ENCODE measurements around the gene SLC25A36. TPM values are rescaled to one million over a fixed set of nuclear protein-coding genes. Genes with fewer than 3 reads are reported as not detected.

The SLC25A36 gene
- total and polyA plus RNA-seq, 2 donors (not counting 1 experiment from before 2014, with no cell fraction given): 29.3 to 76.0 TPM

GRCh38 chr3:140955645-140956044 is 14.0 kb downstream of the SLC25A36 start:
- Histone ChIP-seq H3K36me3 (replicated peaks in 1 of 2; ENCODE audit: control extremely low read depth in 1 of 2, control insufficient read depth in 1 of 2, extremely low read depth in 1 of 2, insufficient read depth in 2 of 2, low read length in 1 of 2) (peaks cover 2 to 23% of the 10 kb centered on the region in 2 experiments), H3K27me3 (replicated peaks in 1 of 4; ENCODE audit: control extremely low read depth in 1 of 4, control insufficient read depth in 3 of 4, insufficient read depth in 4 of 4, low read length in 3 of 4) (no peaks in the 10 kb centered on the region), H3K4me2 (replicated peaks; ENCODE audit: low read depth, low read length, poor library complexity, severe bottlenecking) (no peak overlapping the region), H3K4me3 (ENCODE audit: control extremely low read depth in 1 of 5, extremely low read depth in 1 of 5, insufficient read depth in 1 of 5, low read depth in 2 of 5, low read length in 4 of 5) (no peak overlapping the region), H3K9ac (ENCODE audit: low read length) (no peak overlapping the region), H3K27ac (ENCODE audit: low read length in 2 of 2) (no peak overlapping the region), H3K79me2 (ENCODE audit: control insufficient read depth, insufficient read depth, low read length) (peaks cover 61% of the 10 kb centered on the region), H3K4me1 (ENCODE audit: control insufficient read depth in 2 of 2, insufficient read depth in 2 of 2, low read length in 2 of 2) (no peaks in the 10 kb centered on the region), H4K20me1 (ENCODE audit: control insufficient read depth, insufficient read depth, low read length, poor library complexity, severe bottlenecking) (peaks cover 50% of the 10 kb centered on the region), H3K9me3 (ENCODE audit: control extremely low read depth in 1 of 3, control insufficient read depth in 2 of 3, insufficient read depth in 1 of 3, low read length in 2 of 3) (no peaks in the 10 kb centered on the region), H2AFZ (ENCODE audit: insufficient read depth, low read depth, low read length, poor library complexity, severe bottlenecking) (no peak overlapping the region)
- peaks cover 28% of the 10 kb centered on the region for H3K4me1 Mint-ChIP-seq
- ChIA-PET POLR2A (no interaction called here), CTCF (interaction anchor here (1.3 kb wide), 1 partner anchor 32 kb away, joined by 3 read pairs; no protein-coding TSS in a partner anchor)
- no peak overlapping the region for H3K27ac Mint-ChIP-seq
- no peak for ATAC-seq (ENCODE audit: low read depth)
- intact Hi-C loops (cut with micrococcal nuclease): no loop called here
- no peak for DNase-seq
- H3K9me3 Mint-ChIP-seq (ENCODE audit: insufficient read depth): no peaks in the 10 kb centered on the region
- H3K27me3 Mint-ChIP-seq: no peaks in the 10 kb centered on the region
- H3K4me3 Mint-ChIP-seq: no peak overlapping the region
- TF ChIP-seq EZH2 (IDR thresholded peaks at IDR 0.05; ENCODE audit: borderline replicate concordance, insufficient read depth, low read depth, low read length, poor library complexity, severe bottlenecking): no peak
- no peak for TF ChIP-seq CTCF (IDR thresholded peaks at IDR 0.05)
- 80% methylated on average over 1 of the region's 3 CpGs for WGBS (ENCODE audit: insufficient coverage)

GRCh38 chr3:140956058-140956835 is 14.6 kb downstream of the SLC25A36 start:
- H3K4me3 Mint-ChIP-seq: no peak overlapping the region
- WGBS (ENCODE audit: insufficient coverage): 95% methylated on average over 2 of the region's 5 CpGs
- DNase-seq: no peak
- Histone ChIP-seq H3K79me2 (ENCODE audit: control insufficient read depth, insufficient read depth, low read length) (peaks cover 55% of the 10 kb centered on the region), H4K20me1 (ENCODE audit: control insufficient read depth, insufficient read depth, low read length, poor library complexity, severe bottlenecking) (peaks cover 45% of the 10 kb centered on the region), H3K4me2 (replicated peaks; ENCODE audit: low read depth, low read length, poor library complexity, severe bottlenecking) (no peak overlapping the region), H3K27ac (ENCODE audit: low read length in 2 of 2) (no peak overlapping the region), H2AFZ (ENCODE audit: insufficient read depth, low read depth, low read length, poor library complexity, severe bottlenecking) (no peak overlapping the region), H3K27me3 (replicated peaks in 1 of 4; ENCODE audit: control extremely low read depth in 1 of 4, control insufficient read depth in 3 of 4, insufficient read depth in 4 of 4, low read length in 3 of 4) (no peaks in the 10 kb centered on the region), H3K4me3 (ENCODE audit: control extremely low read depth in 1 of 5, extremely low read depth in 1 of 5, insufficient read depth in 1 of 5, low read depth in 2 of 5, low read length in 4 of 5) (no peak overlapping the region), H3K9me3 (ENCODE audit: control extremely low read depth in 1 of 3, control insufficient read depth in 2 of 3, insufficient read depth in 1 of 3, low read length in 2 of 3) (no peaks in the 10 kb centered on the region), H3K9ac (ENCODE audit: low read length) (no peak overlapping the region), H3K36me3 (replicated peaks in 1 of 2; ENCODE audit: control extremely low read depth in 1 of 2, control insufficient read depth in 1 of 2, extremely low read depth in 1 of 2, insufficient read depth in 2 of 2, low read length in 1 of 2) (peaks cover 3 to 23% of the 10 kb centered on the region in 2 experiments), H3K4me1 (ENCODE audit: control insufficient read depth in 2 of 2, insufficient read depth in 2 of 2, low read length in 2 of 2) (no peaks in the 10 kb centered on the region)
- ChIA-PET CTCF (interaction anchor here (0.7 to 1.3 kb wide), 2 partner anchors 16 to 32 kb away, joined by 3 to 4 read pairs; no protein-coding TSS in a partner anchor), POLR2A (no interaction called here)
- no peaks in the 10 kb centered on the region for H3K9me3 Mint-ChIP-seq (ENCODE audit: insufficient read depth)
- peaks cover 24% of the 10 kb centered on the region for H3K4me1 Mint-ChIP-seq
- no peak overlapping the region for H3K27ac Mint-ChIP-seq
- intact Hi-C loops (cut with micrococcal nuclease): no loop called here
- ATAC-seq (ENCODE audit: low read depth): no peak
- no peak for TF ChIP-seq EZH2 (IDR thresholded peaks at IDR 0.05; ENCODE audit: borderline replicate concordance, insufficient read depth, low read depth, low read length, poor library complexity, severe bottlenecking)
- TF ChIP-seq CTCF (IDR thresholded peaks at IDR 0.05): no peak
- no peaks in the 10 kb centered on the region for H3K27me3 Mint-ChIP-seq

Data from B cell (primary cell).